Activated CD8-positive, alpha-beta memory T cell treated with anti-CD3 and anti-CD28 coated beads, Interleukin-2, amount 50 U/mL, for 1 hour (primary cell): ENCODE results near the gene PLPPR3.
A peak's percentile ranks its signal among the peaks of the same experiment; 100 is the strongest.

Source experiments
- DNase-seq: peaks from one replicate; pipeline ENCODE4 v3.0.0-alpha.2; 2020; ENCODE audit errors: extremely low read depth

Gene PLPPR3

GRCh38 chr19:808423-808775, 13.4 kb downstream of the PLPPR3 start:
- DNase-seq = no peak

- no peak for DNase-seq
Measured at GRCh38 chr19:807627-808422, 13.9 kb downstream of the PLPPR3 start.

GRCh38 chr19:806815-807421, 14.8 kb downstream of the PLPPR3 start:
- DNase-seq = no peak

GRCh38 chr19:805600-806550, 15.9 kb downstream of the PLPPR3 start:
- DNase-seq = no peak

GRCh38 chr19:805166-805551, 16.6 kb downstream of the PLPPR3 start:
- no peak for DNase-seq

GRCh38 chr19:804419-805165, 17.2 kb downstream of the PLPPR3 start:
- no peak for DNase-seq

GRCh38 chr19:803686-804418, 17.9 kb downstream of the PLPPR3 start:
- DNase-seq = no peak

GRCh38 chr19:803099-803561, 18.6 kb downstream of the PLPPR3 start:
- DNase-seq = no peak

- DNase-seq = no peak
Measured at GRCh38 chr19:802498-803098, 19.2 kb downstream of the PLPPR3 start.

- no peak for DNase-seq
Measured at GRCh38 chr19:801861-802497, 19.8 kb downstream of the PLPPR3 start.

- DNase-seq = no peak
Measured at GRCh38 chr19:801030-801860, 20.5 kb downstream of the PLPPR3 start.

- DNase-seq = no peak
Measured at GRCh38 chr19:800360-801029, 21.3 kb downstream of the PLPPR3 start.

GRCh38 chr19:799076-799881, 22.5 kb downstream of the PLPPR3 start:
- no peak for DNase-seq

GRCh38 chr19:798415-799075, 23.2 kb downstream of the PLPPR3 start:
- no peak for DNase-seq

GRCh38 chr19:797528-798414, 24.0 kb downstream of the PLPPR3 start:
- peak; percentile 56 for DNase-seq
